ENCODE measurements around the gene TACC2.
A peak's percentile ranks its signal among the peaks of the same experiment; 100 is the strongest.
"Not testable (repeated sequence)": the region's sequence is repeated elsewhere in the genome, so short reads cannot be mapped to it uniquely, and the experiment has no call there.

The TACC2 gene

GRCh38 chr10:122089311-122090017 is 100.5 kb downstream of the TACC2 start:
- no peak for DNase-seq (ENCODE audit: low spot score)

DNA sequence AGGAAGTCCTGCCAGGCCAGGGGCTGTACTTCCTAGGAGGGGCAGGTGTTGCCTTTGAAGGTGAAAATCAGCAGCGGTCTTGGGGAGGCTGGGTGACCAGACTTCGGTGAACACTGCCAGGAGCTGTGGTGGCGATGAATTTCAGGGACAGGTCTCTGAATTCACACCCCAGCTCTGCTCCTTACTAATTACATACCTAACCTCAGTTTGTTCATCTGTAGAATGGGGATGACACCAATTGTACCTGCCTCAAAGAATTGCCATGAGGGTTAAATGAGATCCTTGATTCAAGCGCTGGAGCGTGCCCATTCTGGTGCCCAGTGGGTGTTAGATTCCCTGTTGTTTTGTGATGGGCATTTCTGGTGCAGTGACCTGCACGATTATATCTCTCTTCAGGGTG is 102.8 kb downstream of the TACC2 start:
- DNase-seq (ENCODE audit: low spot score) = no peak

DNA sequence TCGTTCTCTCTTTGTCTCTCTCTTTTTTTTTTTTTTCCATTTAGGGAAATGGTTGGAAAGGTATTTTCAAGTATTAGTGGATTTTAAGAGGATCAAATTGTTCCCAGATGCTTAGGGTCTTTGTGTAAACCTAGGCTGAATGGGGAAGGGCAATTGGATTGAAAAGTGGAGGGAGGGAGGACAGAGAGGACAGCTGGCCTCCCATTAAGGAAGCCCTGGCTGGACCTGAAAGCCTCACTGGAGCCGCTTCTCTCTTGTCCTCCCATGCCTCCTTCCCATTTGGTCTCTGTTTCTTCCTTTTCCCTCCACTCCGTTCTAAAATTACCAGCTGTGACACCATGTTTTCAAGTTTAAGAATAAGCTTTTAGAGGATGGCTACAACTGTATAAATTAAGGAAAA is 104.1 kb downstream of the TACC2 start:
- no peak for DNase-seq (ENCODE audit: low spot score)

DNA sequence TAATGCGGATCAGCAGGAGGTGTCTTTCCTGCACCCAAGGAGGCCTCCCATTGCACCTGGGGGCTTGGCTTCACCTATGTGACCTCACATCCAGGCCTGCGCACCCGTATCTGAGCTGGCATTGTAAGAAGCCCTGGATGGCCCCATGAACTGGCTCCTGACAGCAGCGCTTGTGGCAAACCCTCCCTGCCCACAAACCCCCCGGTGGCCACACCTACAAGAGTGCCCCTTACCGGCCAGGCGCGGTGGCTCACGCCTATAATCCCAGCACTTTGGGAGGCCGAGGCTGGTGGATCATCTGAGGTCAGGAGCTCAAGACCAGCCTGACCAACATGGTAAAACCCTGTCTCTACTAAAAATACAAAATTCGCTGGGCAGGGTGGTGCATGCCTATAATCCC is 107.2 kb downstream of the TACC2 start:
- not testable (repeated sequence) for DNase-seq (ENCODE audit: low spot score)

GRCh38 chr10:122096705-122097104 is 107.7 kb downstream of the TACC2 start:
- DNase-seq (ENCODE audit: low spot score) = no peak

DNA sequence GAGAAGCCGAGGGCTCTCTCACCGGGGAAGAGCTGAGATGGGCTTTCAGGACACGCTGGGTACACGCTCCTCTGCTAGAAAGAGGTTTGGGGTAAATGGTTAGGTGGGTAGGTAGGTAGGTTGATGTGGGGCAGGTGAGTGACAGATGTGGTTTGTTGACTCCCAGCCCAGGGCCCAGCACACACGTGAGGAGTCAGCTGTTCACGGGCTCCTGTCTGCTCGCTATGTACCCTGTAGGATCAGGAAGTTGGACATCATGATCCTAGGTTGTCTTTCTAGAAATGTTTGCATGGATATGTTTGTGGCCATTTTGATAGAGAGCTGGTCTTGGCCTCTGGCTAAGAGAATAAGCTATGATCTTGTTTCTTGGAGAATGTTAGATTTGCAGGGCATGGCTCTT is 109.0 kb downstream of the TACC2 start:
- DNase-seq (ENCODE audit: low spot score) = no peak

GRCh38 chr10:122098924-122099323 is 110.0 kb downstream of the TACC2 start:
- no peak for DNase-seq (ENCODE audit: low spot score)

- DNase-seq (ENCODE audit: low spot score) = no peak
Observed at GRCh38 chr10:122099562-122099961, 110.6 kb downstream of the TACC2 start.

DNA sequence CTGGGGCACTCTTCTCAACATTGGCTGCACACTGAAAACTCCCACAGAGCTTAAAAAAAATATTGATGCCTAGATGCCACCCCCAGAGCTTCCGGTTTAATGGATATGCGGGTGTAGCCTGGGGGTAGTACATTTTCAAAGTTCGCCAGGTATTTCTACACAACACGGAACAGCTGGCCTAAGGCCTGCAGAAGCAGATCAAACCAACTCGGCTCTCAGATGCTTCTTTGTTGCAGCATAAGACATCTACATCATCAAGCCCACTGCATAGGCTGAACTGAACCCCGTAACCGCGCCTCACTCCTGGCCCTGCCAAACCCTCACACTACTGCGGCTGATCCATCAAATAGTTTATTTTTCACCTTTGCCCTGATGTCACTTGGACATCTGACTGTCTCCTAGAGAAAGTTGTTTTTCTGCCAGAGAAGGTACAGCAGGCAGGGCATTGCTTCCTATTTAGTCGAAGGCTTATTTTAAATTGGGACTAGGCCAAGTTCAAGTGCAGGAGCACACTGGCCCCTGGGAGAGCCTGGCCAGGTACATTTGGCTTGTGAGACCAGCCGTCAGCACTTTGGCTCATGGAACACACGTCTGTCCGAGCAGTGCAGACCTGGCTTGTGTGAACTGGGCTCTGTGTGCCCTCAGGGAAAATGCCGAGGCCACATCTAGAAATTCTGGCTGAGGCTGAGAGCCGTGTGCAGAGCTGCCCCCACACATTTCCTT is 113.3 kb downstream of the TACC2 start:
- DNase-seq (ENCODE audit: low spot score) = no peak

DNA sequence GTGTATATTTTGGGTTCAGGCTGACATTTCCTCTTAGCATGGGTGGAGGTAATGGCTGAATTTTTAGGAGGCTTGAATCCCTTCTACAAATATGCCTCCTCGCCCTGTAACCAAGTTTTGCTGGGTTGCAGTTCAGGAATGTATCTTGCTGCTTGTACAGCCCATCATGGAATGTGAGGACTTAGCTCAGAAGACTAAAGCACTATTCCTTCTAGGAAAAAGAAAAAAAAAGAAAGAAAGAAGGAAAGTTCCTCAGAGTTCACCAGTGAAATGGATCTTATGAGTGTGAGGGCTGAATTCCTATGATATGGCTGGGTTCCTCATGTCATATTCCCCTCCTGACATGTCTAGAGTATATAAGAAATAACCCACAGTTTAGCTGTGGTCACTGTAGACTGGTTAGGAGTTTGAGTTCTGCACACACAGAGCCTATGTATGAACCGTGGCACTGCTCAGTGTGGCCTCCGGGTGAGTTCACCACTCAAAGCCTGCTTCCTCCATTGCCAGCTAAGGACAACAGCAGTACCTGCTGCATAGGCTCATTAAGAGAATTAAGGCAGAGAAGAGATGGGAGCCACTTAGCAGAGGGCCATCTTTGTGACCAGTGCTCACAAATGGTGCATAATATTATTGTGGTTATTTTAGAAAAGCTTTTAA is 114.0 kb downstream of the TACC2 start:
- no peak for DNase-seq (ENCODE audit: low spot score)

GRCh38 chr10:122103592-122103991 is 114.6 kb downstream of the TACC2 start:
- DNase-seq (ENCODE audit: low spot score) = no peak

GRCh38 chr10:122108786-122109185 is 119.8 kb downstream of the TACC2 start:
- DNase-seq (ENCODE audit: low spot score) = not testable (repeated sequence)

GRCh38 chr10:122112021-122112616 is 123.2 kb downstream of the TACC2 start:
- DNase-seq (ENCODE audit: low spot score) = no peak

GRCh38 chr10:122112625-122113160 is 123.7 kb downstream of the TACC2 start:
- DNase-seq (ENCODE audit: low spot score) = peak; percentile 12

GRCh38 chr10:122113161-122113944 is 124.4 kb downstream of the TACC2 start:
- no peak for DNase-seq (ENCODE audit: low spot score)

DNA sequence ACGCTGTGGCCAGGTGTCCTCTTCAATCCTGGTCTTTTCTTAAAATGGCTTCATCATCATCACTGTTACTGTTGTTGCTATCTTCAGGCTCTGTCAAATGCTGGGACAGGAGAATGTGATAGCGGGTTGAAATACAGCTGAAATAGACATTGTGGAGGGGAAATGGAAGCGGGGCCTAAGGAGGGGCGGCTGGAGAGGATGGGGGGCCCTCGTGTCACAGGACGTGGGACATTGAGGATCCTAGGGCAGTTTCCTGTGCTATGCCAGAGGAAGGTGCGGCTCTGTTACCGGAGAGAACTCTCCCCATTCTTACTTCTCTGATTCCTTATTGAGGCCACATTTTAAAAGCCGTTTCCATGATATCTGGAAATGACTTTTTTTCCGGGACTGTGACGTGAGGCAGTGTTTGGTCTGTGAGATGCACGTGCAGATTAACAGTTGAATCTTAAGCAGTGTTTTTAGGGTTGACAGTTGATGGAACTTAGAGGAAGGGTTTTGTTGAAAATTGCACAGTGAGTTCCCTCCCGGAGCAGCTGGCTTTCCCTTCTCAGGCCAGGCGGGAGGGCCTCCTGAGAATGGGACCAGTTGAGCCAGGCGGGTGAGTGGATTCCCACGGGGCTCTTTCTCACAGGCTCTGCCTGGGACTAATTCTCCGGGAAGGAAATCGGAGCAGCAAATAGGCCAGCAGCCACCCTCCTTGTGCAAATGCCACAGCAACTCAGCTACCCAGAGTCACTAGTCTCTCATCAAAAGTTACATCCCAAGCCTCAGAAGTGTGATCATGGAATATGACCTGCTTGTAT is 125.2 kb downstream of the TACC2 start:
- no peak for DNase-seq (ENCODE audit: low spot score)

- DNase-seq (ENCODE audit: low spot score) = no peak
Observed at GRCh38 chr10:122115874-122116273, 126.9 kb downstream of the TACC2 start.

DNA sequence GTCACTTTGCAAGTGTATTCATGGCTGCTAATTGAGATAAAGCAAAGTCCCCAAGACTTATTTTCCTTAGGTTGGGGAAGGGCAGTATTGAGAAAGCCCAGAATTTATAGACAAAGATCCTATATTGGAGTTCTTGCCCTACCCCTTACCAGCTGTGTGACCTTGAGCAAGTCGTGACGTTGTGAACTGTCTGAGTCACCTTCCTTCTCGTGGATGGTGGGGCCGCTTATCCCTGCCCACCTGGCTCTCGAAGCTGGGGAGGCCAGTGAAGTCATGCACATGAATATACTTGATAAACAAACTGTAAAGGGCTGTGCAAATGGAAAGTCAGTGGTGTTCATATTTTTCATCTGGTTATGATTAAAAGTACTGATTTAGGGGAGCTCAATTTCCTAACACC is 127.4 kb downstream of the TACC2 start:
- DNase-seq (ENCODE audit: low spot score) = no peak

- no peak for DNase-seq (ENCODE audit: low spot score)
Observed at GRCh38 chr10:122117475-122117874, 128.5 kb downstream of the TACC2 start.

DNA sequence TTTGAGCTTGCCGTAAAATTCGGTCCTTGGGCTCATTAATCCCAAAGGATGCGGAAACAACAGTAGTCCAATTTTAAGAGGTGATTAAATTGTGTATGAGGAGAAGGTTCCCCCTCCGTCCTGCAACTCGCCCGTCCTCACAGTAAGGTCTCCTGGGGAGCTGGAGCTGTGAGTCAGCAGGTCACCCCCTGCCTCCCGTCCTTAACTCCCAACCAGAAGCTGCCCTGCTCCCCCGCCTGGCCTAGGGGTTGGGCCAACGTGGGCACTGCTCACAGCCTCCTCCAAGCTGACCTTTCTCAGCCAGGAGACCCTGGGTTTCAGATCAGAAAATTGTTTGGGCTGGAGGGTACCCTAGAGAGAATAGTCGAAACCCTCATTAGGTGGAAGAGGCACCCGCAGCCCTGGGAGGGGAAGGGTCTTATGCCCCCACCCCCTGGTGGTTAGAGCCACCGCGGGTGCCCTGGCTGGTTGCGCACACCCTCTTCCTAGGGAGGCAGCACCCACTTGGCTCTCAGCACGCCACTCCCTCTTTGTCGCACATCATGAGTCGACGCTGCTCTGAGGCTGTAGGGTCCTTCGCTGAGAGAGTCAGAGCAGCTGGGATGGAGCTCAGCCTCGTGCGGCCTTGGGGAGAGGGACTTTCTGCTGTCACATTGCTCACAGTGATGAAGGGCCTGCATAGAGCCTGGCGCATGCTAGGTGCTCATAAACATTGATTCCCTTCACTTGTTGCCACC is 131.2 kb downstream of the TACC2 start:
- no peak for DNase-seq (ENCODE audit: low spot score)

Data from putamen (tissue), 1 donor.